GM13977 (cell line): ENCODE results near the gene WNT7A.

Experiments used
- DNase-seq: peaks from one replicate; pipeline ENCODE4 v3.0.0; 2012; ENCODE audit warnings: low spot score
- in situ Hi-C: fragments of 300-500 bp; cut with MboI; formaldehyde crosslinking; loops from one replicate; pipeline ENCODE4 v1.12.0; 2022; ENCODE audit warnings: low sequenced_read_pairs, low pct_unique_long_range_greater_than_20kb, mixed read lengths, inconsistent platforms; ENCODE audit not compliant: unreplicated experiment
- TF ChIP-seq, protein P1 (sequence below): IDR thresholded peaks from 2 replicates; pipeline ENCODE4 v1.5.1; 2012; ENCODE audit warnings: mild to moderate bottlenecking, control low read depth; ENCODE audit not compliant: insufficient read depth; ENCODE audit errors: extremely low read depth, missing control alignments

WNT7A gene

DNA sequence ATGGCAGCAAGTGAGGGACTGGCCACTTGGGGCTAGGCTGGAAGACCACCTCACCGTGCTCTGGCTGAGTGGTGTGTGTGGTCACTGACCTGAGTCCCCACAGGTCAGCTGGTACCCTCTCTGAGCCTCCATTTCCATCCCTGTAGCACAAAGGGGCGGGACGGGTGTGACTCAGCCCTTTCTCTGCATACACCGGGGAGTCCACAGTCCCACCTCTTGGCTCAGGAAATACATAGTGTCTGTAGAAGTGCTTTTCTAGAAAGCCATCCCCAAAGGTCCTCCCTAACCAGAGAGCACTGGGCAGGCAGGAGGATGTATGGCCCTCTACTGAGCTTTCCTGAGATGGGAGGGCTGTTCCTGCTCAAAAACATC is 27.2 kb downstream of the WNT7A start:
- in situ Hi-C loops, result no loop called here
- no peak for DNase-seq
- TF ChIP-seq, protein P1, sequence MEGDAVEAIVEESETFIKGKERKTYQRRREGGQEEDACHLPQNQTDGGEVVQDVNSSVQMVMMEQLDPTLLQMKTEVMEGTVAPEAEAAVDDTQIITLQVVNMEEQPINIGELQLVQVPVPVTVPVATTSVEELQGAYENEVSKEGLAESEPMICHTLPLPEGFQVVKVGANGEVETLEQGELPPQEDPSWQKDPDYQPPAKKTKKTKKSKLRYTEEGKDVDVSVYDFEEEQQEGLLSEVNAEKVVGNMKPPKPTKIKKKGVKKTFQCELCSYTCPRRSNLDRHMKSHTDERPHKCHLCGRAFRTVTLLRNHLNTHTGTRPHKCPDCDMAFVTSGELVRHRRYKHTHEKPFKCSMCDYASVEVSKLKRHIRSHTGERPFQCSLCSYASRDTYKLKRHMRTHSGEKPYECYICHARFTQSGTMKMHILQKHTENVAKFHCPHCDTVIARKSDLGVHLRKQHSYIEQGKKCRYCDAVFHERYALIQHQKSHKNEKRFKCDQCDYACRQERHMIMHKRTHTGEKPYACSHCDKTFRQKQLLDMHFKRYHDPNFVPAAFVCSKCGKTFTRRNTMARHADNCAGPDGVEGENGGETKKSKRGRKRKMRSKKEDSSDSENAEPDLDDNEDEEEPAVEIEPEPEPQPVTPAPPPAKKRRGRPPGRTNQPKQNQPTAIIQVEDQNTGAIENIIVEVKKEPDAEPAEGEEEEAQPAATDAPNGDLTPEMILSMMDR, result no peak

GRCh38 chr3:13851997-13852637 is 27.8 kb downstream of the WNT7A start:
- TF ChIP-seq, protein P1, result no peak
- in situ Hi-C loops, result no loop called here
- no peak for DNase-seq

GRCh38 chr3:13851091-13851849 is 28.6 kb downstream of the WNT7A start:
- TF ChIP-seq, protein P1, result no peak
- in situ Hi-C loops, result no loop called here
- DNase-seq, result no peak

GRCh38 chr3:13850161-13850945 is 29.5 kb downstream of the WNT7A start:
- no peak for DNase-seq
- in situ Hi-C loops, result no loop called here
- TF ChIP-seq, protein P1, result no peak

GRCh38 chr3:13849018-13849417 is 30.9 kb downstream of the WNT7A start:
- TF ChIP-seq, protein P1, result no peak
- in situ Hi-C loops, result no loop called here

DNA sequence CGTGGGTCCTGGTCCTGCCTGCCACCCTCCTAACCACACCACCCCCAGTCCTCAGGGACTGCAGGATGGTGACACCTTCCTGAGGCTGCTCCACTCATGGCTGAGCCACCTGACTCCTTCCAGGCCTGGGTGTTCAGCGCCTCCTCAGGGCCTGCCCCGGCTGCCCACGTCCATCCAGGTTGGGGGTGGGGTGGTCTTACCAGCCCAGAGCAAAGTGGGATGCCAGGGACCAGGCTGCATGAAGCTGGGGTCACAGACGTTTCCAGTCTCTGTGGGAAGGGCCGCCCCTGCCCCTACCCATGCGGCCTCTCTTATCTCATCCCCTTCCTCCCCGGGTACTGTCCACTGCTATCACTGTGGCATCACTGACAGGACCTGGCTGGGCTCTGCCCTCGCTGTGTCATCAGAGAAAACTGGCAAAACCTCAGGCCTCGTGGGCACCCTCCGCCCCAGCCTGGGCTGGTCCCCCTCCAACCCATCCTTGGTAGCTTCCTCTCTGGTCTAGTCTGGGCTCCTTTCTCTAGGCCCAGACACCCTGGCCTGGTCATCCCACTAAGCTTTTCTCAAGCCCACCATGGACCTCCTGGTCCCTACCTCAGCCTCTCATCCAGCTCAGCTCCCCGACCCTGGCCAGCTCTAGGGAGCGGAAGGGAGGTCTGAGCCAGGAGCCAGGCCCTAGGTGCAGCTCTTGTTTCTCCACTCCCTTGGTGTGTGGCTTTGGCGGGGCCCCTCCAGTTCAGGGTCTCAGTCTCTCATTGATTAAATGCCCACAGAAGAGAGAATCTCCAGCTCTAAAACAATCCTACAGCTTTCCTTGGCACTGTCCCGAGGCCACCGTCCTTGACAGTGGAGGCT is 32.9 kb downstream of the WNT7A start:
- in situ Hi-C loops, result no loop called here
- TF ChIP-seq, protein P1, result no peak
- no peak for DNase-seq

More at GRCh38 chr3:13849018-13849417, 30.9 kb downstream of the WNT7A start:
- no peak for DNase-seq
